GM21447 (cell line): ENCODE results near the gene RHAG.

Source experiments
- ATAC-seq: cut with Tn5 transposase; IDR thresholded peaks from one replicate; pipeline ENCODE4 v1.9.1; 2021; ENCODE audit not compliant: unreplicated experiment

RHAG gene

GRCh38 chr6:49565261-49565660 lies 71.4 kb downstream of the RHAG start:
- no peak for ATAC-seq

GRCh38 chr6:49564552-49564951 lies 72.1 kb downstream of the RHAG start:
- no peak for ATAC-seq

- no peak for ATAC-seq
These were observed 73.4 kb downstream of the RHAG start for GRCh38 chr6:49563006-49563886.

- no peak for ATAC-seq
These were observed 78.4 kb downstream of the RHAG start for GRCh38 chr6:49558238-49558637.

GRCh38 chr6:49557177-49557576 lies 79.5 kb downstream of the RHAG start:
- no peak for ATAC-seq

- no peak for ATAC-seq
These were observed 80.2 kb downstream of the RHAG start for GRCh38 chr6:49556429-49556837.

- ATAC-seq: no peak
These were observed 80.7 kb downstream of the RHAG start for GRCh38 chr6:49555951-49556350.
